OCI-LY3 (cell line): Measurements from ENCODE around the gene ALDH2.

ENCODE experiments used
- H2AFZ ChIP-seq: fragments of 200-600, 300-600 bp; shearing (Covaris generic); 2 replicates; pipeline ENCODE4 v1.6.0; 2014; ENCODE audit warnings: antibody characterized with exemption, low read depth, low read length
- H3K27ac ChIP-seq: fragments of 200-600, 300-600 bp; sonication (generic); 2 replicates; pipeline ENCODE4 v1.5.1; 2014; ENCODE audit warnings: mild to moderate bottlenecking, low read length, moderate library complexity, mixed read lengths
- H3K27me3 ChIP-seq: fragments of 200-600, 300-600 bp; sonication (generic); 2 replicates; pipeline ENCODE4 v1.6.1; 2014; ENCODE audit warnings: low read depth, low read length, mixed read lengths
- H3K36me3 ChIP-seq: fragments of 200-600, 300-600 bp; sonication (generic); replicated peaks from 2 replicates; pipeline ENCODE3; 2014; ENCODE audit warnings: low read depth, low read length, mixed read lengths
- H3K4me1 ChIP-seq: fragments of 300-600, 200-600 bp; sonication (generic); 2 replicates; pipeline ENCODE4 v1.6.1; 2014; ENCODE audit warnings: low read length, mixed read lengths
- H3K4me2 ChIP-seq: fragments of 200-600, 300-600 bp; sonication (generic); 2 replicates; pipeline ENCODE4 v1.6.1; 2014; ENCODE audit warnings: low read length, mixed read lengths
- H3K4me3 ChIP-seq: fragments of 300-600, 200-600 bp; sonication (generic); 2 replicates; pipeline ENCODE4 v1.5.1; 2014; ENCODE audit warnings: antibody characterized with exemption, mild to moderate bottlenecking, low read length, moderate library complexity
- H3K79me2 ChIP-seq: fragments of 300-600, 200-600 bp; shearing (Covaris generic); 2 replicates; pipeline ENCODE4 v1.6.1; 2014; ENCODE audit warnings: mild to moderate bottlenecking, low read length, mixed read lengths
- H3K9ac ChIP-seq: fragments of 300-600, 200-600 bp; shearing (Covaris generic); 2 replicates; pipeline ENCODE4 v1.6.0; 2014; ENCODE audit warnings: mild to moderate bottlenecking, low read length, moderate library complexity
- H3K9me3 ChIP-seq: fragments of 200-600, 300-600 bp; shearing (Covaris generic); 2 replicates; pipeline ENCODE4 v1.6.1; 2014; ENCODE audit warnings: low read length, mixed read lengths; ENCODE audit not compliant: insufficient read depth
- H4K20me1 ChIP-seq: fragments of 200-600, 300-600 bp; sonication (generic); 2 replicates; pipeline ENCODE4 v1.6.1; 2016; ENCODE audit warnings: low read length, mixed read lengths; ENCODE audit not compliant: insufficient read depth
- CTCF ChIP-seq: fragments of 200-600, 300-600 bp; sonication (generic); IDR thresholded peaks from 2 replicates; pipeline ENCODE4 v1.5.1; 2014; ENCODE audit warnings: antibody characterized with exemption, low read length, low read depth
- EZH2phosphoT487 ChIP-seq: fragments of 200-600 bp; shearing (Covaris generic); IDR thresholded peaks from 2 replicates; pipeline ENCODE4 v1.6.1; 2018; ENCODE audit warnings: antibody characterized with exemption, mixed run types, low read depth

Gene ALDH2

GRCh38 chr12:111789779-111790178, 23.0 kb downstream of the ALDH2 start:
- H3K79me2 ChIP-seq, result no peaks in the 10 kb centered on the region
- no peak overlapping the region for H3K4me3 ChIP-seq
- H3K36me3 ChIP-seq, result peaks cover 15% of the 10 kb centered on the region
- H3K27ac ChIP-seq, result no peak overlapping the region
- no peaks in the 10 kb centered on the region for H4K20me1 ChIP-seq
- H3K27me3 ChIP-seq, result no peaks in the 10 kb centered on the region
- H3K9me3 ChIP-seq, result no peaks in the 10 kb centered on the region
- no peak overlapping the region for H3K9ac ChIP-seq
- H3K4me1 ChIP-seq, result no peaks in the 10 kb centered on the region
- no peak overlapping the region for H3K4me2 ChIP-seq
- TF ChIP-seq EZH2phosphoT487 (no peak), CTCF (no peak)
- H2AFZ ChIP-seq, result no peak overlapping the region

DNA sequence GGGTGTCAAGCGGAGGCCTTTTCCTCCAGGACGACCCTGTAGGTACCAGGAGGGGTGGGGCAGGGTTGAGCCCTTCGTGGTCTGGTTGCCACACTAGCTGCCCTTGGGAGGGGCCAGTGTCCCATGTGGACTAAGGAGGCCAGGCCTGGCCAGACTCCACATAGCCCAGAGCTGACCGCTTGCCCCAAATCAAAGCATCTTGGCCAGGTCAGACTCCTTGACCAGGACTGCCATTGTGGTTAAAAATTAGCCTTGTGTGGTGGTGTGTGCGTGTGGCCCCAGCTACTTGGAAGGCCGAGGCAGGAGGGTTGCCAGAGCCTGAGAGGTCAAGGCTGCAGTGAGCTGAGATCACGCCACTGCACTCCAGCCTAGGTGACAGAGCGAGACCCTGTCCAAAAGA, 24.8 kb downstream of the ALDH2 start:
- H3K27me3 ChIP-seq, result no peaks in the 10 kb centered on the region
- H3K9me3 ChIP-seq, result no peaks in the 10 kb centered on the region
- H2AFZ ChIP-seq, result no peak overlapping the region
- no peaks in the 10 kb centered on the region for H4K20me1 ChIP-seq
- no peak overlapping the region for H3K9ac ChIP-seq
- H3K4me1 ChIP-seq, result no peaks in the 10 kb centered on the region
- peaks cover 10% of the 10 kb centered on the region for H3K36me3 ChIP-seq
- H3K4me3 ChIP-seq, result no peak overlapping the region
- no peaks in the 10 kb centered on the region for H3K79me2 ChIP-seq
- H3K27ac ChIP-seq, result no peak overlapping the region
- TF ChIP-seq EZH2phosphoT487, result no peak
- TF ChIP-seq CTCF, result no peak
- no peak overlapping the region for H3K4me2 ChIP-seq

DNA sequence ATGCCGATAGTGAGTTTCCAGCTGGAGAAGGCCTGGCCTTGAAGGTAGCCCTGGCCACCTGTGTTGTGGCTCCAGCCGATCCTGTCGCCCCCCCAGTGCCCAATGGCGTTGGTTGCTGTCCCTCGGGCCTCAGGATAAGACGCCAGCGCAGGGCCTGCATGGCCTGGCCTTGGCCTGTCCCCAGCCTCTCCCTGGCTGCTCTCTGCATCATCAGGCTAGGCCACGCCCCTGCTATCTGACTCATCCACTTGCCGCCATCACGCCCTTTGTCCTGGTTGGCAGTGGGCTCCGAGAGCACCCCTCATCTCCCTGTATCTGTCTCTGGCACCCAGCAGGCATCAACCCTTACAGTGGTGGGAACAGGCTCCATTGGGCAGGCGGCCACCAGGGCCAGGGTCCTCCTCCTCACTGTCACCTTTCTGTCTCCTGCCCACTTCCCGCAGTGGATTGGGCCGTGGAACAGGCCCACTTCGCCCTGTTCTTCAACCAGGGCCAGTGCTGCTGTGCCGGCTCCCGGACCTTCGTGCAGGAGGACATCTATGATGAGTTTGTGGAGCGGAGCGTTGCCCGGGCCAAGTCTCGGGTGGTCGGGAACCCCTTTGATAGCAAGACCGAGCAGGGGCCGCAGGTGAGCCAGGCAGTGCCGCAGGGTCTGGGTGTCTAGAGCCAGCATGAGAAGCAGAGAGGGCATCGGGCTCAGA, 25.6 kb downstream of the ALDH2 start:
- no peaks in the 10 kb centered on the region for H4K20me1 ChIP-seq
- no peak overlapping the region for H3K9ac ChIP-seq
- H3K4me1 ChIP-seq, result no peaks in the 10 kb centered on the region
- H3K9me3 ChIP-seq, result no peaks in the 10 kb centered on the region
- H3K27me3 ChIP-seq, result no peaks in the 10 kb centered on the region
- no peak overlapping the region for H3K4me3 ChIP-seq
- H2AFZ ChIP-seq, result no peak overlapping the region
- no peaks in the 10 kb centered on the region for H3K79me2 ChIP-seq
- no peak overlapping the region for H3K27ac ChIP-seq
- peaks cover 10% of the 10 kb centered on the region for H3K36me3 ChIP-seq
- no peak overlapping the region for H3K4me2 ChIP-seq
- TF ChIP-seq CTCF (no peak), EZH2phosphoT487 (no peak)

GRCh38 chr12:111792856-111793235, 26.1 kb downstream of the ALDH2 start:
- H3K9ac ChIP-seq, result no peak overlapping the region
- TF ChIP-seq EZH2phosphoT487 (no peak), CTCF (no peak)
- H3K9me3 ChIP-seq, result no peaks in the 10 kb centered on the region
- H2AFZ ChIP-seq, result no peak overlapping the region
- H3K4me3 ChIP-seq, result no peak overlapping the region
- peaks cover 10% of the 10 kb centered on the region for H3K36me3 ChIP-seq
- no peaks in the 10 kb centered on the region for H3K79me2 ChIP-seq
- no peak overlapping the region for H3K27ac ChIP-seq
- no peak overlapping the region for H3K4me2 ChIP-seq
- no peaks in the 10 kb centered on the region for H3K27me3 ChIP-seq
- no peaks in the 10 kb centered on the region for H4K20me1 ChIP-seq
- no peaks in the 10 kb centered on the region for H3K4me1 ChIP-seq
